Measurements from ENCODE around the gene RGS6. TPM values are rescaled to one million over a fixed set of nuclear protein-coding genes. Genes with fewer than 3 reads are reported as not detected.

Gene RGS6
- total RNA-seq, 4 donors from 2014 or later, result 0.46 to 3.7 (median 1.6) TPM

DNA sequence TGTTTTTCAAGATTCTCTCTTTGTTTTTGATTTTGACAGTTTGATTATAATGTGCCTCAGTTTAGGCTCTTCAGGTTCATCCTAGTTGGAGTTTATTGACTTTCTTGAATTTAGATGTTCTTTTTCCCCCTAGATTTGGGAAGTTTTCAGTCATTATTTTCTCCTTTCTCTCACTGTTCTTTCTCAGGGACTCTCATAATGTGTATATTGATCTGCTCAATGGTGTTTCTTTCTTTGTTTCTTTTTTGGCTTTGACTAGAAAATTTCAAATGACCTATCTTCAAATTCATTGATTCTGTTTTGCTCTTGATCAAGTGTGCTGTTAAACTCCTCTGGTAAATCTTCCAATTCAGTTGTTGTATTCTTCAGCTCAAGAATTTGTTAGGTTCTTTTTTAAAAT is 108.3 kb downstream of the RGS6 start:
- DNase-seq (no peak), ATAC-seq (no peak)
- no peak overlapping the region for H3K27ac ChIP-seq
- TF ChIP-seq, protein P1, sequence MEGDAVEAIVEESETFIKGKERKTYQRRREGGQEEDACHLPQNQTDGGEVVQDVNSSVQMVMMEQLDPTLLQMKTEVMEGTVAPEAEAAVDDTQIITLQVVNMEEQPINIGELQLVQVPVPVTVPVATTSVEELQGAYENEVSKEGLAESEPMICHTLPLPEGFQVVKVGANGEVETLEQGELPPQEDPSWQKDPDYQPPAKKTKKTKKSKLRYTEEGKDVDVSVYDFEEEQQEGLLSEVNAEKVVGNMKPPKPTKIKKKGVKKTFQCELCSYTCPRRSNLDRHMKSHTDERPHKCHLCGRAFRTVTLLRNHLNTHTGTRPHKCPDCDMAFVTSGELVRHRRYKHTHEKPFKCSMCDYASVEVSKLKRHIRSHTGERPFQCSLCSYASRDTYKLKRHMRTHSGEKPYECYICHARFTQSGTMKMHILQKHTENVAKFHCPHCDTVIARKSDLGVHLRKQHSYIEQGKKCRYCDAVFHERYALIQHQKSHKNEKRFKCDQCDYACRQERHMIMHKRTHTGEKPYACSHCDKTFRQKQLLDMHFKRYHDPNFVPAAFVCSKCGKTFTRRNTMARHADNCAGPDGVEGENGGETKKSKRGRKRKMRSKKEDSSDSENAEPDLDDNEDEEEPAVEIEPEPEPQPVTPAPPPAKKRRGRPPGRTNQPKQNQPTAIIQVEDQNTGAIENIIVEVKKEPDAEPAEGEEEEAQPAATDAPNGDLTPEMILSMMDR (IDR thresholded peaks at IDR 0.05 in 4 of 5, conservative IDR thresholded peaks at IDR 0.05 in 1 of 5), result no peak
- TF ChIP-seq POLR2A (IDR thresholded peaks at IDR 0.05), result no peak
- intact Hi-C loops (cut with DNase I; ENCODE audit: low total_unique reads), result no loop called here
- no peaks in the 10 kb centered on the region for H3K9me3 ChIP-seq
- no peaks in the 10 kb centered on the region for H3K4me1 ChIP-seq
- in situ Hi-C loops (cut with MboI; ENCODE audit: low sequenced_read_pairs in 4 of 4), result no loop called here
- H3K36me3 ChIP-seq, result no peaks in the 10 kb centered on the region
- H3K4me3 ChIP-seq, result no peak overlapping the region
- H3K27me3 ChIP-seq, result no peaks in the 10 kb centered on the region

DNA sequence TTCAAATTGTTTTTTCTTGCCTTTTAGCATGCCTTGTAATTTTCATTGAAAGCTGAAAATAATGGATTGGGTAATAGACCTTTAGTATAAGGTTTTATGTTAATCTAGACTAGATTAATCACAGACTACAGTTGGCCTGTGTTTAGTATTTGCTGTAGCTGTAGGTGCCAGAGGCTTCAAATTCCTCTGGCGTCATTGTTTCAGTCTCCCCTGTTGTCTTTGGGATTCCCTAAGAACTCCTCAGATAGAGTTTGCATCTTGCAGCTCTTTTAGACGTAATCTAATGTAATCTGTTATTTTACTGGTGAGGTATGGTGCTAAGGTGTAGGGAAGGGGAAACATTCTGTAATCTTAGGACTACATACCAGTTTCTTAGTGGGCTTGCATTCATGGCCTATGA is 113.0 kb downstream of the RGS6 start:
- TF ChIP-seq, protein P1 (IDR thresholded peaks at IDR 0.05 in 4 of 5, conservative IDR thresholded peaks at IDR 0.05 in 1 of 5), result no peak
- TF ChIP-seq POLR2A (IDR thresholded peaks at IDR 0.05), result no peak
- intact Hi-C loops (cut with DNase I; ENCODE audit: low total_unique reads) (no loop called here), in situ Hi-C loops (cut with MboI; ENCODE audit: low sequenced_read_pairs in 4 of 4) (no loop called here)
- Histone ChIP-seq H3K36me3 (no peaks in the 10 kb centered on the region), H3K4me3 (no peak overlapping the region), H3K27me3 (no peaks in the 10 kb centered on the region), H3K9me3 (no peaks in the 10 kb centered on the region), H3K27ac (no peak overlapping the region), H3K4me1 (no peaks in the 10 kb centered on the region)
- DNase-seq (no peak), ATAC-seq (no peak)

DNA sequence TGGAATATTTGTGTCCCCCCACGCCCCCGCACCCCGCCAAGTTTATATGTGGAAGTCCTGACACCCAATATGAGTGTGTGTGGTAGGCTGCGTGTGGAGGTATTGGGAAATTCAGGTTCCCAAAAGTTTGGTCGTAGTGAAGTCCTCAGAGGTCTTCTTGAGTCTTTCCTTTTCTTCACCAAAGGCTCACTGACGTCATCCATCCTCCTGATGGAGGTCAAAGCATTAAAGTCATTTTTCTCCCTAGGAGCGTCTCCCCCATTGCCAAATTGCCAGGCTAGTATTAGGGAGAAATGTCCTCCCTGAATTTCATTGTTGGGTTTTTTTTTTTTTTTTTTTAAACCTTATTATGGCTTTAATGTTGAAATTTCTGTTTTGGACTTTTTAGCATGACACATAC is 113.7 kb downstream of the RGS6 start:
- H3K4me3 ChIP-seq, result no peak overlapping the region
- no peak overlapping the region for H3K27ac ChIP-seq
- no peak for TF ChIP-seq POLR2A (IDR thresholded peaks at IDR 0.05)
- TF ChIP-seq, protein P1 (IDR thresholded peaks at IDR 0.05 in 4 of 5, conservative IDR thresholded peaks at IDR 0.05 in 1 of 5), result no peak
- no peaks in the 10 kb centered on the region for H3K36me3 ChIP-seq
- in situ Hi-C loops (cut with MboI; ENCODE audit: low sequenced_read_pairs in 4 of 4), result no loop called here
- no peaks in the 10 kb centered on the region for H3K4me1 ChIP-seq
- intact Hi-C loops (cut with DNase I; ENCODE audit: low total_unique reads), result no loop called here
- H3K27me3 ChIP-seq, result no peaks in the 10 kb centered on the region
- H3K9me3 ChIP-seq, result no peaks in the 10 kb centered on the region
- DNase-seq, result no peak
- ATAC-seq, result no peak

DNA sequence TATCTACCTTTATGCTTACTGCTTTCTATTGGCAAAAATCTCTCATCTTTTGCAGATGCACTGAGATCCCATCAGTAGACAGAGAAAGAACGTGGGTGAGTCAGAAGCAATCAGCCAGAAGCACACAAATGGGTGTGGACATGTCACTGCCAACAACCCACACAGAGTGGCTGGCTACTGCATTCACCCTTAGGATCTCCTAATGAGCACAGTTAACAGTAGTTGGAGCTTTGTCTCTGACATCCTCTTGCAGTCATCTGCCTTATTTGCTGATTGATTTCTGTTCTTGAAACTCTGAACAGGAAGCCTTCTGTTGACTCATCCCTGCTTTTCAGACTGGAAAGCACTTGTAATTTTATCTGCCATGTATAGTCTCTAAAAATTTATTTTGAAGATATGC is 117.2 kb downstream of the RGS6 start:
- Histone ChIP-seq H3K27me3 (no peaks in the 10 kb centered on the region), H3K4me1 (no peaks in the 10 kb centered on the region), H3K27ac (no peak overlapping the region), H3K36me3 (no peaks in the 10 kb centered on the region), H3K4me3 (no peak overlapping the region), H3K9me3 (no peaks in the 10 kb centered on the region)
- DNase-seq (no peak), ATAC-seq (no peak)
- in situ Hi-C loops (cut with MboI; ENCODE audit: low sequenced_read_pairs in 4 of 4) (no loop called here), intact Hi-C loops (cut with DNase I; ENCODE audit: low total_unique reads) (no loop called here)
- TF ChIP-seq POLR2A (IDR thresholded peaks at IDR 0.05), result no peak
- TF ChIP-seq, protein P1 (IDR thresholded peaks at IDR 0.05 in 4 of 5, conservative IDR thresholded peaks at IDR 0.05 in 1 of 5), result no peak

DNA sequence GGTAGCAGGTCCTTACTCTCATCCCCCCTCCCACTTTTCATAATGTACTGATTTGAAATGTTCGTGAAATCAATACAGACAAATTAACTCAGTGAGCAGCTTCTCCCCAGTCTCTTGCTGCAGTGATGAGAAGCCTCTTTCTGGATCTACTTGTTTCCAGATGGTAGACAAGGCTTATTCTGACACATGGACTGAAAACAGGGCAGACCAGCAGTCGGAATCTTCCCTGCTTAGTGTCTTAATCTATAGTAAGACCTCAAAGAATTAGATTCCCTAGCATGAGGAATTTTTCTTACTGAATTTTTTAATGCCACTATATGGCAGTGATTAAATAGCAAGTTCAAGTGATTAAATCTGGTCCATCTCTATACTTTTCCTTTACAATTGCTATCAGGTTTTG is 120.1 kb downstream of the RGS6 start:
- Histone ChIP-seq H3K27me3 (no peaks in the 10 kb centered on the region), H3K36me3 (no peaks in the 10 kb centered on the region), H3K9me3 (no peaks in the 10 kb centered on the region), H3K4me3 (no peak overlapping the region), H3K27ac (no peak overlapping the region), H3K4me1 (no peaks in the 10 kb centered on the region)
- in situ Hi-C loops (cut with MboI; ENCODE audit: low sequenced_read_pairs in 4 of 4), result no loop called here
- intact Hi-C loops (cut with DNase I; ENCODE audit: low total_unique reads), result no loop called here
- DNase-seq (no peak), ATAC-seq (no peak)
- TF ChIP-seq, protein P1 (IDR thresholded peaks at IDR 0.05 in 4 of 5, conservative IDR thresholded peaks at IDR 0.05 in 1 of 5), result no peak
- no peak for TF ChIP-seq POLR2A (IDR thresholded peaks at IDR 0.05)

Measured in gastrocnemius medialis (tissue), 4 donors.